ENCODE measurements around the gene ZXDA.
A peak's percentile ranks its signal among the peaks of the same experiment; 100 is the strongest.
"Not testable (repeated sequence)": the region's sequence is repeated elsewhere in the genome, so short reads cannot be mapped to it uniquely, and the experiment has no call there.

The ZXDA gene, protein sequence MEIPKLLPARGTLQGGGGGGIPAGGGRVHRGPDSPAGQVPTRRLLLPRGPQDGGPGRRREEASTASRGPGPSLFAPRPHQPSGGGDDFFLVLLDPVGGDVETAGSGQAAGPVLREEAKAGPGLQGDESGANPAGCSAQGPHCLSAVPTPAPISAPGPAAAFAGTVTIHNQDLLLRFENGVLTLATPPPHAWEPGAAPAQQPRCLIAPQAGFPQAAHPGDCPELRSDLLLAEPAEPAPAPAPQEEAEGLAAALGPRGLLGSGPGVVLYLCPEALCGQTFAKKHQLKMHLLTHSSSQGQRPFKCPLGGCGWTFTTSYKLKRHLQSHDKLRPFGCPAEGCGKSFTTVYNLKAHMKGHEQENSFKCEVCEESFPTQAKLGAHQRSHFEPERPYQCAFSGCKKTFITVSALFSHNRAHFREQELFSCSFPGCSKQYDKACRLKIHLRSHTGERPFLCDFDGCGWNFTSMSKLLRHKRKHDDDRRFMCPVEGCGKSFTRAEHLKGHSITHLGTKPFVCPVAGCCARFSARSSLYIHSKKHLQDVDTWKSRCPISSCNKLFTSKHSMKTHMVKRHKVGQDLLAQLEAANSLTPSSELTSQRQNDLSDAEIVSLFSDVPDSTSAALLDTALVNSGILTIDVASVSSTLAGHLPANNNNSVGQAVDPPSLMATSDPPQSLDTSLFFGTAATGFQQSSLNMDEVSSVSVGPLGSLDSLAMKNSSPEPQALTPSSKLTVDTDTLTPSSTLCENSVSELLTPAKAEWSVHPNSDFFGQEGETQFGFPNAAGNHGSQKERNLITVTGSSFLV

DNA sequence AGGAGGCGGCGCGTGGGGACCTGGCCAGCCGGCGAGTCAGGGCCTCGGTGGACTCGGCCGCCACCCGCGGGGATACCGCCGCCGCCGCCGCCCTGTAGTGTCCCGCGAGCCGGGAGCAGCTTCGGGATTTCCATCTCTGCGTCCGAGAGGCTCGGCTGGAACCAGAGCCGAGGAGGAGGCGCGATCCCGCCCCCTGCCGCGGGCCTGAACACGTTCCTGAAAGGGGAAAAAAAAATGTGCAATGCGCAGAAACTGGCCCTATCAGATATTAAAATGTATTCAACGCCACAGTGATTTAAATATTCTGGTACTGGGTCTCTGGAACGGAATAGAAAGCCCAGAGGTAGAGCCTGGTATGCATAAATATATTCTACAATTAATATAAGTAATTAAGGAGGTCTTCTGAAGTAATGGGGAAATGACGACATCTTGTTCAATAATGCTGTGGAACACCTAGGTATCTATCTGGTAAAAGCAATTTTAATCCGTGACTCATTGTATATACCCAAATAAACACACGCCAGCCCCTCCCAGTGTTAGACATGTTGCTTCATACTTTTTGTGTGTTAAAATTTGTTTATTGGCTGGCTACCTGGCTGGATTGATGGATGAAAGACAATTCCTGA lies at the start of gene ZXDA:
Gene ZXDA (minus strand): TSS at position 172 of the 626 bp plus-strand sequence. CDS start 38 bp downstream, at position 134.
- DNase-seq = not testable (repeated sequence)

DNA sequence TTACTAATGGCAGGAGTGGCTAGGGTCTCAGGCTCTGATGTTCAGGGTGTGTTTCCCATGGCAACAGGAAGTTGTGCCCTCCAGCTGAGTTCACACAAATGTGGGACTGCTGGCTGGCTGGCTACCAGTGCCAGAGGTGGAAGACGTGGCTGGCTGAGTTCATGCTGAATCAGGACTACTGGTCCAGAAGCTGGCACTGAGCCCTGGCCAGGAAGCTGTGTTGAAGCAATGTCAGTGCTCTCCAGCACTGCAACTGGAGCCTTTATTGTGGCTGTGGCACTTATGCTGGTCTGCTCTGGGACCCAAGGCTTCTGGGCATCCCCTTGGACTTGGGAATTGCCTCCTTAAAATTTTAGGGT lies 42.0 kb upstream of the ZXDA start:
- DNase-seq = no peak

DNA sequence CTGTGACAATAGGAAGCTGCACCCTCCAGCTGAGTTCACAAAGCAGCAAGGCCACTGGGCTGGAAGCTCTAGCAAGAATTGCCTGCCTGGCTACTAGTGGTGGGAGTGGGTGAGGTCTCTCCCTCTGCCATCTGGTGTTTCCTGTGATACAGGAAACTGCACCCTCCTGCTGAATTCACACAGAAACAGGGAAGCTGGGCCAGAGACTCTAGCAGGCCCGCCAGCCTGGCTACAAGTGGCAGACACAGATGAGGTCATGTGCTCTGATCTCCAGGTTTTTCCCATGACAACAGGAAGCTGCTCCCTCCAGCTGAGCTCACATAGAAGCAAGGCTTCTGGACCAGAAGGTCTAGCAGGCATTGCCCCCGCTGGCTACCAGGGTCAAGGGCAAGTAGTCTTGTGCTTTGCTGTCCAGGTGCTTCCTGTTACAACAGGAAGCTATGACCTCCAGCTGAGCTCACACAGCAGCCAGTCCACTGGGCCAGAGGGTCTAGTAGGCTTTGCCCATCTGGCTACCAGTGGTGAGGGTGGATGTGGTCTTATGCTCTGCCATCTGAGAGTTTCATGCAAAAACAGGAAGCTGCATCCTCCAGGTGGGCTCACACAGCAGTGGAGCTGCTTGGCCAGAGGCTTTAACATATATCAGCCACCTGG lies 41.5 kb upstream of the ZXDA start:
- no peak for DNase-seq

DNA sequence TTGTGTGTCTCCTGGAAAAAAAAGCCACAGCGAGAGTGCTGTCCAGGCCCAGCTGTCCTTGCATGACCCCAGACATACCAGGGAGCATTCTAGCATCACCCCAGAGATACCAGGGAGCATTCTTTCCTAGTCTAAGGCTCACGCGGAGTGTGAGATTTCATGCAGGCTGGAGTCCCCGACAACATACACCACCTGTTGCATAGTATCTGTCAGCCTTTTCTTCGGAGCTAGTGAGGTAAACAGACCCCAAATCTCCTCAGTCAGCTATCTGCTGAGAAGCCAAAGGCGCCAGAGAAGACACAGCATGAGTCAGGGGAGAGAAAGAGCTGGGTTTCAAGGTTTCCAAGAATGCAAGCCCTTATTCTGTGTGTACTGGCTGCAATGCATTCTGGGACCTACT lies 23.1 kb upstream of the ZXDA start:
- DNase-seq = no peak

DNA sequence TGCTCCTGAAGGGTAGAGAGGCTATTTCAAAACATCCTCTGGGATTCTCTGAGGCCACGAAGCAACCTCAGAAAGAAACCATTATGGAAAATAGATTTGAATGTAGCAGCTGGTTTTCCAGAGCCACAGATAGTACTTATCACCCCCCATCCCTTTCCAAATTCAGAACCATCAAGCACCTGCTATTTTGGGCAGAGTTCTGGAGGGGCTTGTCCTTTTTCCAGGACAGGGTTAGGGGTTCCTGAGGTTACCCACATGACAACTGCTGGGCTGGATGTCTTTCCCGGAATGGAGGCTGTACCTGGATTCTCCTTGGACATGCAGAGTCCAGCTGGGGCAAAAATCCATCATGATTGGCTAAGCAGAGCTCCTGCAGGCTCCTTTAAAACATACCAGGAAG lies 22.0 kb upstream of the ZXDA start:
- DNase-seq = no peak

DNA sequence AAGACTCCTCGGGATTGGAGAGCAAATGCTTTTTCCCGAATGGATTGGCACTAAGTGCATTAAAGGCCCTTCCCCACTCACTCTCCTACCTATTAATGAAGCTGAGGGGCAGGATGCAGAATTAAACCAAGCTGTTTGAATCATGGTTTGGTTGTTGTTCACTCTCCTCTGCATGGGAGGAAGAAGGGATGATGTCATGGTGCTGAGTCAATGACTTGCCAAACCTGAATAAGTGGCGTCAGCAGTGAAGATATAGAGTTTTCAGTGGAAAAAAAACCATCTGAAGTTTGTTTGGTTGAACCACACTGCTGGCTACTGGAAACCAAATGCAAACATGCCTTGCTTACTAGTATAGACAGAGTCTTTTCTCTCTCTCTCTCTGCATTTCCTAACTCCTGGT lies 19.8 kb upstream of the ZXDA start:
- DNase-seq = no peak

DNA sequence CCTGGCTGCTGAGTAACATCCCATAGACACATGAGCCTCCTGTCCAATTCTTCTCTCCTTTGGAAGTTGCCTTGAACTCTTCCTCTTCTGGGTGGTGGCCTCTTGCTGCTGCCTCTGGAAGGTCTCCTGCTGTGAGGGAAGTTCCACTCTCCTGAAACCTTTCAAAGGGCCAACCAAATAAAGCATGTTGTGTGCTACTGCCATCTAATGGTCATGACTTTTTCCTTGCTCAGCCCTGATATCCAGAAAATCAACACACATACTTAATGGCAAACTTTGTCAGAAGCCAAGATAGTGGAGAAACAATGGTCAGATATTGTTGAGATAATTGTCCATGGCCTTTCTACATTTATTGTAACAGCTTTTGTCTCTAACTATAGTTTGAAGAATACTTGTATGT lies 19.1 kb upstream of the ZXDA start:
- no peak for DNase-seq

DNA sequence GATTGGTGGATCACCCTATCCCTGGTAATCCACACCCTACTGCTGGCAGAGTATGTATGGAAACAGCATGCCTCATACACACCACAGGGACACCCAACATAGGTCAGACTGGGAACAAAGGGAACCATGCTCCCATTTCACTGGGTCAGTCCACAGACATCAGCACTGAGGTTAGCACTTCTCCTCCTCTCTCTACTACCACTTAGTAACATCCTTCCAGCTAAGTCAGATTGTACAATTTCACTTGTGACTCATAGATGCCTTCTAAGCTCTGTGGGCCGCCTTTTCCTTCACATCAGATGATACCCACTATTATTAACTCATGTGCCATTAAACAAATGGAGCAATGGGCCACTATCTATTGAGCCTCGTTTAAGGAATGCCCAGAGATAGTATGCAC lies 15.5 kb upstream of the ZXDA start:
- DNase-seq = no peak

DNA sequence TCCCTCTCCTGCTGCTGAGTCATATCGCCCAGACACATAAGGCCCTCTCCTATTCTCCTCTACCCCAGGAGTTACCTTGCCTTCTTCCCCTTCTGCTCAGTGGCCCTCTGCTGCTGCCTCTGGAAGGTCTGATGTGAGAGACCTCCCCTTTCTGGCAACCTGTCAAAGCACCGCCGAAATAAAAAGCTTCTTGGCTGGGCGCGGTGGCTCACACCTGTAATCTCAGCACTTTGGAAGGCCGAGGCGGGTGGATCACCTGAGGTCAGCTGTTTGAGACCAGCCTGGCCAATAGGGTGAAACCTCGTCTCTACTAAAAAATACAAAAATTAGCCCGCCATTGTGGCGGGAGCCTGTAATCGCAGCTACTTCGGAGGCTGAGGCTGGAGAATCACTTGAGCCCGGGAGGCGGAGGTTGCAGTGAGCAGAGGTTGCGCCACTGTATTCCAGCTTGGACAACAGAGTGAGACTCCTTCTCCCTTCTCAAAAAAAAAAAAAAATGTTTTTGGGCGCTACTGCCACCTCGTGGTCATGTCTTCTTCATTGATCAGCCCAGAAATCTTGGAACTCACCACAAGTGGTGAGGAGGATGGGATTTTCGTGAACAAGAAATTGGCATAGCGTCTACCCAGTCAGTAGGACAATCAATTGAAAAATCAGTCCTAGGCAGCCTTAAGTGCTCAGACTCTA lies 8.6 kb upstream of the ZXDA start:
- DNase-seq = no peak

DNA sequence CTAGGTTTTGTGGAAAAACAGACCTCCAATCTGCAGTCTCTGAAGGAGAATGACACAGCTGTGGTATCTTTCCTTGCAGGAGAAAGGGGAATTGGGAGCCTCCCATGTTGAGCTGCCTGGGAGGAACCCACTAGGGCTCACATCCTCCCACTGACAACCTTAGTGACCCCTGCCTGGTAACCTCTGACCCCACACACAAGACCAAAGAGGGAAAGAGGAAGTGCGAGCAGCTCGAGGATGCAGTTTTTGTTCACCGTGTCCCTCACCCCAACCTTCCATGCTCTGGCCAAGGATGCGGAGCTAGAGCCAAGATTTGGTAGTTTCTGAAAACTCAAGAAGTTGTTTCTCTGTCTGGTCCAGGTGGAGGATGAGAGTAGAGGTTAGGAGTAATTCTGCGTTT lies 5.4 kb upstream of the ZXDA start:
- DNase-seq = no peak

DNA sequence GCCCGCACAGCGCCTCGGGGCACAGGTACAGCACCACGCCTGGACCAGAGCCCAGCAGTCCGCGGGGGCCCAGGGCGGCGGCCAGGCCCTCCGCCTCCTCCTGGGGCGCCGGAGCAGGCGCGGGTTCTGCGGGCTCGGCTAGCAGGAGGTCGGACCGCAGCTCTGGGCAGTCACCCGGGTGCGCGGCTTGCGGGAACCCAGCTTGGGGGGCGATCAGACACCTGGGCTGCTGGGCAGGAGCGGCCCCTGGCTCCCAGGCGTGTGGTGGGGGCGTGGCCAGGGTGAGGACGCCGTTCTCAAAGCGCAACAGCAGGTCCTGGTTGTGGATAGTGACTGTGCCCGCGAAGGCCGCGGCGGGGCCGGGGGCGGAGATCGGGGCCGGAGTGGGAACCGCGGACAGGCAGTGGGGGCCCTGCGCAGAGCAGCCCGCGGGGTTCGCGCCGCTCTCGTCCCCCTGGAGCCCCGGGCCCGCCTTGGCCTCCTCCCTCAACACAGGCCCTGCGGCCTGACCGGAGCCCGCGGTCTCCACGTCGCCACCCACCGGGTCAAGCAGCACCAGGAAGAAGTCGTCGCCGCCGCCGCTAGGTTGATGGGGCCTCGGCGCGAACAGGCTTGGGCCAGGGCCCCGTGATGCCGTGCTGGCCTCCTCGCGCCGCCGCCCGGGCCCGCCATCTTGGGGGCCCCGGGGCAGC lies 517 bp downstream of the ZXDA start:
- not testable (repeated sequence) for DNase-seq

DNA sequence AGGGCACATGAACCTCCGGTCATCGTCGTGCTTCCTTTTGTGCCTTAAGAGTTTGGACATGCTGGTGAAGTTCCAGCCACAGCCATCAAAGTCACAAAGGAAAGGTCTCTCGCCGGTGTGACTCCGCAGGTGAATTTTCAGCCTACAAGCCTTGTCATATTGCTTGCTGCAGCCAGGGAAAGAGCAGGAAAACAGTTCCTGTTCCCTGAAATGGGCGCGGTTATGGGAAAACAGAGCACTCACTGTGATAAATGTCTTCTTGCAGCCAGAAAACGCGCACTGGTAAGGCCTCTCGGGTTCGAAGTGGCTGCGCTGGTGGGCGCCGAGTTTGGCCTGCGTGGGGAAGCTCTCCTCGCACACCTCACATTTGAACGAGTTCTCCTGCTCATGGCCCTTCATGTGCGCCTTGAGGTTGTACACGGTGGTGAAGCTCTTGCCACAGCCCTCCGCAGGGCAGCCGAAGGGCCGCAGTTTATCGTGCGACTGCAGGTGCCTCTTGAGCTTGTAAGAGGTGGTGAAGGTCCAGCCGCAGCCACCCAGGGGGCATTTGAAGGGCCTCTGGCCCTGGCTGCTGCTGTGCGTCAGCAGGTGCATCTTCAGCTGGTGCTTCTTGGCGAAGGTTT lies 1.2 kb downstream of the ZXDA start:
- DNase-seq = not testable (repeated sequence)

DNA sequence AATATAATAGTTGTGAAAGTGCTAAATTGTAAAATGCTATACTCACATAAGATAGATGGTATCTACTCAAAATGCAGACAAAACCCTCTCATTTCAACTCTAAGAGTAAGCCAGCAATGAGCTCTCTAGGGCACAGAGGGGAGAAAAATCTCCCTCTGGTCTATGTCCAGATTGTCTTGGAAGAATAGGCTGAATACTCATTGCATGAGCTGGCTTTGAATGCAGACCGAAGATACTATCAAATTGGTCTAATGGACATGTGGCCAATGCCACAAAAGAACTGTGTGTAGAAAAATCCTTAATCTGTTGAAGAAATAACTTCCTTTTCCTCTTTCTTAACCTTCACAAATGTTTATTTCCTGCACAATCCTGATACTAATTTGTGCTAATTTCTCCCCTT lies 3.5 kb downstream of the ZXDA start:
- DNase-seq = no peak

DNA sequence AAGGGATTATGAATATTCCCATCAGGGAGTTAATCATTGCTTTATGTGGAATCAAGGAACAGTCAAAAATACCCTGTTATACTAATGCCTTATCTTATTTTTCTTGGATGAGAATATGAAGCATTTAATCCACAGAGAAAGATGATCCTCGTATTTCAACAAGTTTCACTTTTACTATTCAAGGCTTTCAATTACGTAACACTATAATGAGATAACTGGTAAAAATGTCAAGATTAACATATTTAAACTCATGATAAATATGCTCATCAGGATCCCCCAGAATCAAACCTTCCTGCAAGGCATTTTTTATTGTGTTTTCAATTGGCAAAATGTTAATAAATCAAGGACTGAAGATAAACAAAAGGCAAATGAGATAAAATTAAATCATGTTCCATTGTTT lies 5.1 kb downstream of the ZXDA start:
- DNase-seq = no peak

DNA sequence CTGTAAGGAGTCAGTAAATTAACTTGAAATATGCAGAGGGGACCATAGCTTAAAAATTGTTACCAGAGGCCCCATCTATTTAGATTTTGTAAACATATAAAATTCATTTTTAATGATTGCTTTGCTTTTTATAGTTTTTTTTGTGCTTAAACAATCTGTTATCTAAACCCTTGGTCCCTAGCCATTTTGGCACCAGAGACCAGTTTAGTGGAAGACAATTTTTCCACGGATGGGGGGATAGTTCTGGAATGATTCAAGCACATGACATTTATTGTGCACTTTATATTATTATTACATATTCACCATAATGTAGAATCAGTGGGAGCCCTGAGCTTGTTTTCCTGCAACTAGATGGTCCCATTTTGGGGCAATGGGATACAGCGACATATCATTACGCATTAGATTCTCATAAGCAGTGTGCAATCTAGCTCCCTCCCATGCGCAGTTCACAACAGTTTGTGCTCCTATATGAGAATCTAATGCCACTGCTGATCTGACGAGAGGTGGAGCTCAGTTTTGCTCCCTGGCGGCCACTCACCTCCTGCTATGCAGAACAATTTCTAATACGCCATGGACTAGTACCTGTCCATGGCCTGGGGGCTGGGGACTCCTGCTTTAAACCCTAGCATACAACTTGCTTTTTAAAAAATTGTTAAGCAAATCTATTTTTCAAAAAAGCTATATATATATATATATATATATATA lies 5.9 kb downstream of the ZXDA start:
- DNase-seq = no peak

DNA sequence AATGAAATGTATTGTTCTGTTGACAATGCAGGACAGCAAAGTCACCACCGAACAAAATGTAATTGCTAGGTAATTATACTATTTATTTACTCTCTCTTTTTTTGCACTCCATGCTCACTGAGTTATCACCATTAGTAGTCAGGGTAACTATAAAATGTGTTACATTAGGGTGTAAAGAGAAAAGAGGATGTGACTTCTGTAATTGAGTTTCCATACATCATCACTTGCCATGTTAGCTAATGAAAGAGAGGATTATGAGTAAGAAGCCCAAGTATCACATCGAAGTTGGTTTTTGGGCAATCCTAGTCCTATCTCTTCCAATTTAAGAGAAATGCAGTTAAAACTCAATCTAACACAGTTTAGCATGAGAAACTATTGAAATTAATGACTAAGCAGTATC lies 7.6 kb downstream of the ZXDA start:
- peak; percentile 4 for DNase-seq

DNA sequence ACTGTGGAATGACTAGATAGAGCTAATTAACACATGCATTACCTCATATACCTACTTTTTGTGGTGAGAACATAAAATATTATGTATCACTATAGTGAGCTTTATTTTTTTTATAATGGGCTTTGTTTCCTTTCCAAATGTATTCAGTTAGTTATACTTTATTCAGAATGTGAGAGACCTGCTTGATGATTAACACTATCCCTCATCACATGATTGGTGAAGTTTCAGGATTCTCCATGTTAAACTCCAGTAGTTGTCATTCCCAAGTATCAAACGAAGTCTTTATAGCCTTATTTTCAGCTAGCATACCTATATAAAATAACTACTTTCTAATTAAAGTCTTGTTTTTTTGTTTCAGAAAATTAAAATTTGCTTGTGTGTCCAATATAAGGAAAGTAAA lies 8.8 kb downstream of the ZXDA start:
- no peak for DNase-seq

DNA sequence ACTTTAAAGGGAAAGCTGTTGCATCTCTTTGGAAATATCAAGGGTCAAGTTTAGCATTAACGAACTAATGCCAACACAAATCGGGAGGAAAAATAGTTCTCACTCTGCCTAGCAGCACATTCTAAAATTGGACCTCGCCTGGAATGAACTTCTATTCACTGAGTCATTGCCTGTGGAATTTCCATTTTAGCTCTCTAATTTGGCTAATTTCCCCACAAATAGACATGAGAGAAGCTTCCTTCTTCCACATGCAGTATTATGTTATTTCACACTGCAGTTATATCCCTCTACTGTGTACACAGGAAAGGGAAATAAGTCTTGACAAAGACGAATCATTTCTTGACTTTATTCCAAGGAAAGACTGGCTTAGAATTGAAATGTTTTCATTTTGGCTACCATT lies 9.3 kb downstream of the ZXDA start:
- DNase-seq = no peak

DNA sequence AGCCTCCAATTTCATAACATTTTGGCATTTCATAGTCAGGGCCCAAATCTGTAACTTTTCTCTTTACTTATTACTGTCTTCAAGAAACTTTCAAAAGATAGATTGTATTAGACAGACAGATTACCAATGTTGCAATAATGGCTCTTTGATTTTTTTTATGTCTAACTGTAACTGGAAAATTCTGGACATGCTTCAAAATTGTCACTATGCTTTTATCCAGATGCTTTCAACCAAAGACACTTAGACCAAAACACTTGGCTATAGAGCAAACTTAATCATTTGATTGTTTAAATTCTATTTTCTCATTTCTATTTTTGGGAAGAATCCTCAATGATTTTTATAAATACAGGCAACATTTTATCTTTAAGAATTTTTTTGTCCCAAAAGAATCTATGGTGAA lies 10.4 kb downstream of the ZXDA start:
- DNase-seq = no peak

DNA sequence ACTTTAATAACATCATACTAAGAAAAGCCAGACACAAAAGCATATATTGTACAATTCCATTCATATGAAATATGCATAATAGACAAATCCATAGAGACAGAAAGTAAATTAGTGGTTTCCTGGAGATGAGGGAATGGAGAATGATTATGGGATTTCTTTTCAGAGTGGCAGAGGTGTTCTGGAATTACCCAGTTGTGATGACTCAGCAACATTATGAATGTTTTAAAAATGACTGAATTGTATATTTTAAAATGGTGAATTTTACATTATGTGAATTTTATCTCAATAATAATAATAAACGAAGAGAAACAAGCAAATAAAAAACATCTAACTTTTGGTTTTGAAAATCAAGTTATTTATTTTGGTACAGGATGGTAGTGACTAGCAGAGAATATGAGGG lies 11.2 kb downstream of the ZXDA start:
- DNase-seq = no peak

DNA sequence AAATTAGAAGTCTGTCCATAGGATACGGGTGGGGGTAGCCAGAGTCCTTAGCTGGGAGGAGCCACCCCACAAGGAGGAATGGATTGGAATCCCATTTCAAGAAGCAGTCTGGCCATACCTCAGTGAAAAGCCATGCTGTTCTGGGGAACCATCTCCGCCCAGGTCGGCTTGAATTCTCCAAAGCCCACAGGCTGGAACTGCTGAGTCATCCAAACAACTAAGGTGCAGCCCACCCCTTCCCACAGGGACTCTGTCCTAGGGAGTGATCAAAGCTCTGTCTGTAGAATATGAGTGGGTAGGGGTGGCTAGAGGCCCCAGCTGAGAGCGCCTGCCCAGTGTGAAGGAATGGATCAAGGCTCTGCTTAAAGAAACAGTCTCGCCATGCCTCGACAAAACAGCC lies 38.8 kb downstream of the ZXDA start:
- no peak for DNase-seq

Measured in NCI-H1048 (cell line).